K562 (cell line): ENCODE measurements around the gene FUT4. TPM values are rescaled to one million over a fixed set of nuclear protein-coding genes. Genes with fewer than 3 reads are reported as not detected.

ENCODE experiments used
- AFF4 ChIP-seq: sonication (generic); formaldehyde crosslinking; IDR thresholded peaks from 2 replicates; pipeline ENCODE4 v1.8.0; 2023; ENCODE audit warnings: mild to moderate bottlenecking, missing genetic modification reagents
- PKNOX1 ChIP-seq: fragments of 450-650 bp; IDR thresholded peaks from 2 replicates; pipeline ENCODE4 v1.6.1; 2016
- polyA plus RNA-seq, 8 experiments: library from polyadenylated mRNA; depleted of rRNA in 4 of 8; stranded (reverse) in 5 of 8; unstranded in 3 of 8; fragments of >200 nt; fragmentation: Nextera tagmentation in 2 of 8; fragmentation: Illumina TruSeq in 1 of 8; extraction: Ambion mirVana in 2 of 8; extraction: Trizol in 1 of 8; gene quantifications; 2 replicates each; pipeline versions ENCODE4 v1.2.1 to v1.2.3, GENCODE V29; 2011 to 2014; ENCODE audit warnings: inconsistent platforms in 1 of 8, missing spikeins in 1 of 8
- total RNA-seq, 7 experiments: library from RNA; depleted of rRNA in 6 of 7; stranded (reverse); fragments of >200 nt in 6 of 7; fragmentation: Illumina TruSeq in 2 of 7; extraction: Trizol in 2 of 7; gene quantifications; 2 replicates each; pipeline versions ENCODE4 v1.2.1 to v1.2.3, GENCODE V29; 2011 to 2021; ENCODE audit warnings: low replicate concordance in 1 of 7
- TF ChIP-seq, protein P1 (sequence below): IDR thresholded peaks from 3 replicates; pipeline ENCODE4 v1.6.1; 2011; ENCODE audit warnings: borderline replicate concordance, mild to moderate bottlenecking; ENCODE audit not compliant: insufficient read length, insufficient read depth

FUT4 gene
- total and polyA plus RNA-seq, 9 of the 15 experiments (the other 6 are each of a cell fraction or from before 2014, with no cell fraction given): 1.1 to 8.9 (median 5.5) TPM

- TF ChIP-seq PKNOX1 (no peak), AFF4 (CRISPR knock-in tag) (0 out of 2 replicates have a peak, but pooled peaks have one; percentile 1)
- TF ChIP-seq, protein P1, sequence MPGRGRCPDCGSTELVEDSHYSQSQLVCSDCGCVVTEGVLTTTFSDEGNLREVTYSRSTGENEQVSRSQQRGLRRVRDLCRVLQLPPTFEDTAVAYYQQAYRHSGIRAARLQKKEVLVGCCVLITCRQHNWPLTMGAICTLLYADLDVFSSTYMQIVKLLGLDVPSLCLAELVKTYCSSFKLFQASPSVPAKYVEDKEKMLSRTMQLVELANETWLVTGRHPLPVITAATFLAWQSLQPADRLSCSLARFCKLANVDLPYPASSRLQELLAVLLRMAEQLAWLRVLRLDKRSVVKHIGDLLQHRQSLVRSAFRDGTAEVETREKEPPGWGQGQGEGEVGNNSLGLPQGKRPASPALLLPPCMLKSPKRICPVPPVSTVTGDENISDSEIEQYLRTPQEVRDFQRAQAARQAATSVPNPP: no peak
Observed at GRCh38 chr11:94544646-94545263, 1.0 kb downstream of the FUT4 start (continued).
